Prostate gland (tissue), 2 donors: ENCODE results near the gene TSPO. TPM values are rescaled to one million over a fixed set of nuclear protein-coding genes. Genes with fewer than 3 reads are reported as not detected.

Experiments used
- DNase-seq: peaks from one replicate; pipeline ENCODE4 v3.0.0-alpha.2; 2019; ENCODE audit warnings: low spot score
- H3K27ac ChIP-seq, 2 donors: fragments of 200-600 bp; sonication (generic); 2 replicates each; pipeline ENCODE4 v1.5.1; 2017 to 2019
- H3K27me3 ChIP-seq: fragments of 200-600 bp; sonication (generic); replicated peaks from 2 replicates; pipeline ENCODE4 v1.5.1; 2019; ENCODE audit not compliant: insufficient read depth
- H3K36me3 ChIP-seq, 2 donors: fragments of 200-600 bp; sonication (generic); 1 replicate in 1 of 2; 2 replicates in 1 of 2; pipeline versions ENCODE4 v1.5.1 to v1.8.1; 2017 to 2019
- H3K4me1 ChIP-seq: fragments of 200-600 bp; sonication (generic); replicated peaks from 2 replicates; pipeline ENCODE4 v1.5.1; 2019
- H3K4me3 ChIP-seq, 2 donors: fragments of 200-600 bp; sonication (generic); 2 replicates each; pipeline ENCODE4 v1.5.1; 2017 to 2019
- H3K9me3 ChIP-seq: fragments of 200-600 bp; sonication (generic); 2 replicates; pipeline ENCODE4 v1.5.1; 2017
- CTCF ChIP-seq, 4 experiments: fragments of 200-600 bp in 2 of 4; fragments of 450-650 bp in 2 of 4; sonication (generic) in 2 of 4; IDR thresholded peaks; 1 replicate in 3 of 4; 2 replicates in 1 of 4; pipeline ENCODE4 v1.5.1; 2016 to 2019; ENCODE audit warnings: antibody characterized with exemption in 4 of 4, mild to moderate bottlenecking in 2 of 4, moderate library complexity in 2 of 4
- POLR2A ChIP-seq: fragments of 450-650 bp; IDR thresholded peaks from one replicate; pipeline ENCODE4 v1.6.1; 2016; ENCODE audit warnings: antibody characterized with exemption, mild to moderate bottlenecking
- POLR2AphosphoS5 ChIP-seq: sonication (generic); formaldehyde crosslinking; IDR thresholded peaks from one replicate; pipeline ENCODE4 v1.6.1; 2017; ENCODE audit warnings: antibody characterized with exemption
- WGBS: methylation state at CpG from one replicate; pipeline ENCODE4 v1.1.5; 2018; 5-methylcytosine and 5-hydroxymethylcytosine counted together
- intact Hi-C: fragments of 100-400 bp; cut with DNase I; formaldehyde crosslinking; loops from one replicate; pipeline ENCODE4 v1.14.2; 2022
- total RNA-seq, 2 donors: library from RNA; depleted of rRNA; stranded (reverse); fragments of >200 nt; gene quantifications; one replicate each; pipeline ENCODE4 v1.1.0, GENCODE V29; 2016

TSPO gene
- total RNA-seq, 2 donors from 2014 or later: 238 to 575 TPM

- peak; percentile 55 for TF ChIP-seq POLR2A
- TF ChIP-seq POLR2AphosphoS5: no peak
- WGBS: under 1% methylated on average over 47 of the region's 87 CpGs
- Histone ChIP-seq H3K27me3 (no peaks in the 10 kb centered on the region), H3K36me3 (no peaks in the 10 kb centered on the region), H3K4me1 (peaks cover 3% of the 10 kb centered on the region), H3K9me3 (no peaks in the 10 kb centered on the region), H3K27ac (peak within 1 kb of the TSS; percentile 90 to 92), H3K4me3 (peak within 1 kb of the TSS; percentile 74 to 78)
- intact Hi-C loops: no loop called here
- DNase-seq: peak; percentile 56
Observed at GRCh38 chr22:43186272-43187170, 35.2 kb downstream of the TSPO start, which contains the start of gene TTLL12. TTLL12 (minus strand) TSS chr22:43187134; CDS start chr22:43187069, 65 bp downstream.

GRCh38 chr22:43187171-43188099 lies 36.1 kb downstream of the TSPO start:
- TF ChIP-seq POLR2A: peak; percentile 55
- peak; percentile 89 for TF ChIP-seq POLR2AphosphoS5
- peak; percentile 68 to 96 (median 87) for TF ChIP-seq CTCF (IDR thresholded peaks at IDR 0.05)
- Histone ChIP-seq H3K4me3 (peak overlapping the region; percentile 42 to 78), H3K4me1 (peaks cover 3% of the 10 kb centered on the region), H3K9me3 (no peaks in the 10 kb centered on the region), H3K27ac (peak overlapping the region; percentile 74 to 90), H3K27me3 (no peaks in the 10 kb centered on the region), H3K36me3 (no peaks in the 10 kb centered on the region)
- intact Hi-C loops: no loop called here
- WGBS: 15% methylated on average over 24 of the region's 86 CpGs
- peak; percentile 91 for DNase-seq

- no peak for TF ChIP-seq CTCF (IDR thresholded peaks at IDR 0.05)
- no peak for TF ChIP-seq POLR2A
- no peak for TF ChIP-seq POLR2AphosphoS5
- DNase-seq: no peak
- H3K4me1 ChIP-seq: peaks cover 3% of the 10 kb centered on the region
- no peak overlapping the region for H3K4me3 ChIP-seq
- H3K27me3 ChIP-seq: no peaks in the 10 kb centered on the region
- H3K27ac ChIP-seq: no peak overlapping the region
- no peaks in the 10 kb centered on the region for H3K9me3 ChIP-seq
- intact Hi-C loops: no loop called here
- WGBS: 84% methylated on average over 5 of the region's 5 CpGs
- no peaks in the 10 kb centered on the region for H3K36me3 ChIP-seq
Observed at GRCh38 chr22:43188829-43189545, 37.6 kb downstream of the TSPO start.

GRCh38 chr22:43191831-43192230 lies 40.5 kb downstream of the TSPO start:
- no peaks in the 10 kb centered on the region for H3K36me3 ChIP-seq
- intact Hi-C loops: no loop called here
- no peak for DNase-seq

More at GRCh38 chr22:43191831-43192230, 40.5 kb downstream of the TSPO start:
- Histone ChIP-seq H3K4me3 (no peak overlapping the region), H3K4me1 (no peaks in the 10 kb centered on the region), H3K27ac (no peak overlapping the region), H3K9me3 (no peaks in the 10 kb centered on the region), H3K27me3 (no peaks in the 10 kb centered on the region)
- TF ChIP-seq POLR2AphosphoS5: no peak
- no peak for TF ChIP-seq POLR2A
- no peak for TF ChIP-seq CTCF (IDR thresholded peaks at IDR 0.05)
